Measurements from ENCODE around the gene SDK2. TPM values are rescaled to one million over a fixed set of nuclear protein-coding genes. Genes with fewer than 3 reads are reported as not detected.

SDK2 gene
- polyA plus RNA-seq, 3 donors, result 0.01 TPM; not detected in 2

DNA sequence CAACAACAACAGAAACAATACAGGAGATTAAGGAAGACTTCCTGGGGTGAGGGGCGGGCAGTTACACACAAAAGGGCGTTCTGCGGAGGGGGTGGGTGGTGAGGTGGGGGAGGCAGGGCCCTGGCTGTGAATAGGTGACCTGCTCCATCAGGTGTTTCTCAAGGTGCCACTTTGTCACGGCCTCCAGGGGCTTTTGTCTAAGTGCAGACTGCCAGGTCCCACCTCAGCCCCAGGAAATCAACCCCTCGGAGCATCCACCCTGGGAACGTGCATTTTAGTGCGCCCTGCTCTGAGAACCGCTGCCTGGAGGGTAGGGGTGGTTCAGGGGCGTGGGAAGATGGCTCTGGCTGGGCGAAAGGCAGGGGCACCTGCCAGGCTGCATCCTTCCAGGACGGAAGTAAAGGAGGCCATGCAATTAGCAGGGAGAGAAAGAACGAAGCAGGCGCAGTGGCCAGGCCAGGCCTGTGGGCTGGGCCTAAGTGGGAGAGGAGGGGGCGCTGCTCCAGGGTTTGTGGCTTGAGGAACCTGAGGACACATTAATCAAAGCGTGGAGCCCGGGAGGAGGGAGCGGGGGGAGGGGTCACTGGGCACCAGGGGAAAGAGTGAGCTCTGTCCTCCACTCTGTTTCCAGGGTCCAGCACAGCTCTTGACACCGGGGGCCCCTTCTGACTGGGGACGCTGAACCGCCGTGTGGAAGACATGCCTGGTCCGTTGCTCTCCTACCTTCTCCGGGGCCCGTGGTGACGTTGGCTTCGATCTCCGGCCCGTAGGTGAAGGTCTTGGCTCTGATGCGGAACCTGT, 283.1 kb downstream of the SDK2 start:
- Histone ChIP-seq H4K20me1 (ENCODE audit: insufficient read depth, low read length) (no peaks in the 10 kb centered on the region), H3K27ac (ENCODE audit: low read depth in 1 of 2, low read length in 2 of 2) (no peak overlapping the region), H3K9me3 (replicated peaks in 1 of 2; ENCODE audit: control insufficient read depth in 1 of 2, insufficient read depth in 1 of 2, low read length in 2 of 2) (no peaks in the 10 kb centered on the region), H3K79me2 (ENCODE audit: insufficient read depth, low read length) (no peaks in the 10 kb centered on the region), H3K36me3 (replicated peaks in 1 of 2; ENCODE audit: control insufficient read depth in 1 of 2, insufficient read depth in 2 of 2, low read length in 2 of 2) (no peaks in the 10 kb centered on the region), H2AFZ (ENCODE audit: insufficient read depth, low read depth, low read length, poor library complexity, severe bottlenecking) (no peak overlapping the region), H3K9ac (ENCODE audit: insufficient read depth, low read length, poor library complexity, severe bottlenecking) (no peak overlapping the region), H3K4me1 (ENCODE audit: control insufficient read depth in 1 of 2, insufficient read depth in 2 of 2, low read length in 2 of 2) (no peaks in the 10 kb centered on the region), H3K27me3 (ENCODE audit: control insufficient read depth in 2 of 2, insufficient read depth in 2 of 2, low read length in 2 of 2) (no peaks in the 10 kb centered on the region), H3K4me2 (replicated peaks; ENCODE audit: extremely low read depth, low read length, poor library complexity, severe bottlenecking) (no peak overlapping the region), H3K4me3 (replicated peaks in 1 of 3; ENCODE audit: low read depth in 2 of 3, low read length in 3 of 3) (no peak overlapping the region)
- Mint-ChIP-seq H3K36me3 (no peaks in the 10 kb centered on the region), H3K4me3 (no peak overlapping the region), H3K27ac (no peak overlapping the region), H3K4me1 (peaks cover 2% of the 10 kb centered on the region), H3K27me3 (ENCODE audit: low read depth in 3 of 3) (peaks cover 0 to 6% (median 2%) of the 10 kb centered on the region in 3 donors), H3K9me3 (peaks cover 0 to 2% (median 0%) of the 10 kb centered on the region in 7 donors)
- DNase-seq, result no peak
- intact Hi-C loops (cut with micrococcal nuclease), result no loop called here
- 84% methylated on average over 24 of the region's 29 CpGs for WGBS (ENCODE audit: insufficient coverage)
- TF ChIP-seq, protein P1, sequence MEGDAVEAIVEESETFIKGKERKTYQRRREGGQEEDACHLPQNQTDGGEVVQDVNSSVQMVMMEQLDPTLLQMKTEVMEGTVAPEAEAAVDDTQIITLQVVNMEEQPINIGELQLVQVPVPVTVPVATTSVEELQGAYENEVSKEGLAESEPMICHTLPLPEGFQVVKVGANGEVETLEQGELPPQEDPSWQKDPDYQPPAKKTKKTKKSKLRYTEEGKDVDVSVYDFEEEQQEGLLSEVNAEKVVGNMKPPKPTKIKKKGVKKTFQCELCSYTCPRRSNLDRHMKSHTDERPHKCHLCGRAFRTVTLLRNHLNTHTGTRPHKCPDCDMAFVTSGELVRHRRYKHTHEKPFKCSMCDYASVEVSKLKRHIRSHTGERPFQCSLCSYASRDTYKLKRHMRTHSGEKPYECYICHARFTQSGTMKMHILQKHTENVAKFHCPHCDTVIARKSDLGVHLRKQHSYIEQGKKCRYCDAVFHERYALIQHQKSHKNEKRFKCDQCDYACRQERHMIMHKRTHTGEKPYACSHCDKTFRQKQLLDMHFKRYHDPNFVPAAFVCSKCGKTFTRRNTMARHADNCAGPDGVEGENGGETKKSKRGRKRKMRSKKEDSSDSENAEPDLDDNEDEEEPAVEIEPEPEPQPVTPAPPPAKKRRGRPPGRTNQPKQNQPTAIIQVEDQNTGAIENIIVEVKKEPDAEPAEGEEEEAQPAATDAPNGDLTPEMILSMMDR (IDR thresholded peaks at IDR 0.05), result no peak

DNA sequence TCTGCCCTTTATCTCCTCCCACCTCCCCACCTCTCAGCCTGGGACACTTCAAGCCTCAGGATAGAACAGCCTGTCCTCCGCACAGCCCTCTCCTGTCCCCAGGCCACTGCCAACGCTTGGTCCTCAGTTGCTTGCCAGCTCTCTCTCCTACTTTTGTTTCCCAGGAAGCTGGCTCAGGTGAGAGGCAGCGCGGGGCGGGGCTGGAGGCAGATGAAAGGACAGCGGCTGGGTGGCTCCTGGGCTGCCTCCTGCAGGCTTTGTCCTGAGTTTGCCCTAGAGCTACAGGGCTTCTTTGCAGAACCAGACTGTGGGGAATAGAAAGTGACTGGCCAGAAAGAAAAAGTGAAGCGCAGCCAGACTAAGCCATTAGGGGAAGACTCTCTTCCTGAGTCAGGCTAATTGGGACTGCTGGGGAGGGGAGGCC, 284.2 kb downstream of the SDK2 start:
- Mint-ChIP-seq H3K27me3 (ENCODE audit: low read depth in 3 of 3) (peaks cover 0 to 6% (median 2%) of the 10 kb centered on the region in 3 donors), H3K4me1 (peaks cover 2% of the 10 kb centered on the region), H3K4me3 (no peak overlapping the region), H3K36me3 (no peaks in the 10 kb centered on the region), H3K9me3 (peaks cover 0 to 3% (median 0%) of the 10 kb centered on the region in 7 donors), H3K27ac (no peak overlapping the region)
- Histone ChIP-seq H3K9ac (ENCODE audit: insufficient read depth, low read length, poor library complexity, severe bottlenecking) (no peak overlapping the region), H3K4me3 (replicated peaks in 1 of 3; ENCODE audit: low read depth in 2 of 3, low read length in 3 of 3) (no peak overlapping the region), H3K4me1 (ENCODE audit: control insufficient read depth in 1 of 2, insufficient read depth in 2 of 2, low read length in 2 of 2) (no peaks in the 10 kb centered on the region), H3K9me3 (replicated peaks in 1 of 2; ENCODE audit: control insufficient read depth in 1 of 2, insufficient read depth in 1 of 2, low read length in 2 of 2) (no peaks in the 10 kb centered on the region), H3K4me2 (replicated peaks; ENCODE audit: extremely low read depth, low read length, poor library complexity, severe bottlenecking) (no peak overlapping the region), H3K79me2 (ENCODE audit: insufficient read depth, low read length) (no peaks in the 10 kb centered on the region), H4K20me1 (ENCODE audit: insufficient read depth, low read length) (no peaks in the 10 kb centered on the region), H2AFZ (ENCODE audit: insufficient read depth, low read depth, low read length, poor library complexity, severe bottlenecking) (no peak overlapping the region), H3K36me3 (replicated peaks in 1 of 2; ENCODE audit: control insufficient read depth in 1 of 2, insufficient read depth in 2 of 2, low read length in 2 of 2) (no peaks in the 10 kb centered on the region), H3K27me3 (ENCODE audit: control insufficient read depth in 2 of 2, insufficient read depth in 2 of 2, low read length in 2 of 2) (no peaks in the 10 kb centered on the region), H3K27ac (ENCODE audit: low read depth in 1 of 2, low read length in 2 of 2) (no peak overlapping the region)
- intact Hi-C loops (cut with micrococcal nuclease), result no loop called here
- TF ChIP-seq, protein P1 (IDR thresholded peaks at IDR 0.05), result no peak
- no peak for DNase-seq
- 100% methylated on average over 5 of the region's 7 CpGs for WGBS (ENCODE audit: insufficient coverage)
